ENCODE measurements around the gene GALNT11. TPM values are rescaled to one million over a fixed set of nuclear protein-coding genes. Genes with fewer than 3 reads are reported as not detected.

The GALNT11 gene
- total RNA-seq, 2 donors from 2014 or later: 32.7 to 35.3 TPM

DNA sequence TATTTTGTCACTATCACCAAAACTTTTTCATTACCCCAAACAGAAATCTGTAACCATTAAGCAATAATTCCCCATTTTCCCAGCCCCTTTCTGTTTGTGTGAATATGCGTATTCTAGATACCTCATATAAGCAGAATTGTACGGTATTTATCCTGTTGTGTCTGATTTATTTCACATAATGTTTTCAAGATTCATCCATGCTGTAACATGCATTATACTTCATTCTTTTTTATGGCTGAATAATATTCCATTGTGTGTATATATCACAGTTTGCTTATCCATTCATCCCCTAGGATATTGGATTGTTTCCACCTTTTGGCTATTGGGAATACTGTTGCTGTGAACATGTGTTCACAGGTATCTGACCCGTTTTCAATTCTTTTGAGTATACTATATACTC, 26.5 kb downstream of the GALNT11 start:
- Histone ChIP-seq H3K27ac (ENCODE audit: low read depth, low read length) (no peak overlapping the region), H3K9ac (ENCODE audit: extremely low read depth, low read length, poor library complexity, severe bottlenecking) (no peak overlapping the region), H3K4me1 (ENCODE audit: control insufficient read depth, insufficient read depth, low read length) (no peaks in the 10 kb centered on the region), H3K4me3 (ENCODE audit: low read length) (no peak overlapping the region), H3K27me3 (ENCODE audit: control insufficient read depth, insufficient read depth, low read length, poor library complexity, severe bottlenecking) (no peaks in the 10 kb centered on the region), H3K9me3 (ENCODE audit: control insufficient read depth, low read length) (no peaks in the 10 kb centered on the region), H3K36me3 (ENCODE audit: control insufficient read depth, insufficient read depth, low read length) (peaks cover 3% of the 10 kb centered on the region)
- Mint-ChIP-seq H3K36me3 (ENCODE audit: low read depth) (peaks cover 14% of the 10 kb centered on the region), H3K4me3 (no peak overlapping the region), H3K27me3 (ENCODE audit: insufficient read depth) (no peaks in the 10 kb centered on the region), H3K27ac (no peak overlapping the region), H3K9me3 (peaks cover 15% of the 10 kb centered on the region), H3K4me1 (peaks cover 12% of the 10 kb centered on the region)
- 100% methylated on average over 2 of the region's 3 CpGs; no CpG with 5 or more reads in 1 of the 2 experiments for WGBS, 2 experiments (ENCODE audit: insufficient coverage in 1 of 2, insufficient read length in 1 of 2)
- TF ChIP-seq, protein P1, sequence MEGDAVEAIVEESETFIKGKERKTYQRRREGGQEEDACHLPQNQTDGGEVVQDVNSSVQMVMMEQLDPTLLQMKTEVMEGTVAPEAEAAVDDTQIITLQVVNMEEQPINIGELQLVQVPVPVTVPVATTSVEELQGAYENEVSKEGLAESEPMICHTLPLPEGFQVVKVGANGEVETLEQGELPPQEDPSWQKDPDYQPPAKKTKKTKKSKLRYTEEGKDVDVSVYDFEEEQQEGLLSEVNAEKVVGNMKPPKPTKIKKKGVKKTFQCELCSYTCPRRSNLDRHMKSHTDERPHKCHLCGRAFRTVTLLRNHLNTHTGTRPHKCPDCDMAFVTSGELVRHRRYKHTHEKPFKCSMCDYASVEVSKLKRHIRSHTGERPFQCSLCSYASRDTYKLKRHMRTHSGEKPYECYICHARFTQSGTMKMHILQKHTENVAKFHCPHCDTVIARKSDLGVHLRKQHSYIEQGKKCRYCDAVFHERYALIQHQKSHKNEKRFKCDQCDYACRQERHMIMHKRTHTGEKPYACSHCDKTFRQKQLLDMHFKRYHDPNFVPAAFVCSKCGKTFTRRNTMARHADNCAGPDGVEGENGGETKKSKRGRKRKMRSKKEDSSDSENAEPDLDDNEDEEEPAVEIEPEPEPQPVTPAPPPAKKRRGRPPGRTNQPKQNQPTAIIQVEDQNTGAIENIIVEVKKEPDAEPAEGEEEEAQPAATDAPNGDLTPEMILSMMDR (conservative IDR thresholded peaks at IDR 0.05): no peak
- DNase-seq: no peak

DNA sequence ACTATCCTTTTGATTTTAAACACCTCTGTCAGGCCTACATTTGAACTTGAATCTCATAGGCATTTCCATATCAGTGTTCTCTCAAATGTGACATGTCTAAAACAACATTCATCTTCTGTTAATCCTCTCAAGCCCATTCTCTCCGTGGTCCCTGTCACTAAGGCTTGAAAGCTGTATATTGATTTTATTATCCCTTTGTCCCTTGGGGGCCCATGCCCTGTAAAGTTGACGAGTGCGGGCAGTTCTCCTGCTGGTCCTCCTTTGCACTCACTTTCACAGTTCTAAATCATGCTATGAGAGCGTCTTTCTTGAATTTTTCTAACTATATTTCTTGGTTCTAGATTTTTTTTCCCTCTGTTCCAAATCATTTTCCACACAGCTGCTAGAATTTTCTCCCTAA, 27.3 kb downstream of the GALNT11 start:
- Mint-ChIP-seq H3K4me1 (peaks cover 12% of the 10 kb centered on the region), H3K9me3 (peaks cover 14% of the 10 kb centered on the region), H3K36me3 (ENCODE audit: low read depth) (peaks cover 13% of the 10 kb centered on the region), H3K4me3 (no peak overlapping the region), H3K27me3 (ENCODE audit: insufficient read depth) (no peaks in the 10 kb centered on the region), H3K27ac (no peak overlapping the region)
- Histone ChIP-seq H3K4me3 (ENCODE audit: low read length) (no peak overlapping the region), H3K9ac (ENCODE audit: extremely low read depth, low read length, poor library complexity, severe bottlenecking) (no peak overlapping the region), H3K27me3 (ENCODE audit: control insufficient read depth, insufficient read depth, low read length, poor library complexity, severe bottlenecking) (no peaks in the 10 kb centered on the region), H3K9me3 (ENCODE audit: control insufficient read depth, low read length) (no peaks in the 10 kb centered on the region), H3K4me1 (ENCODE audit: control insufficient read depth, insufficient read depth, low read length) (no peaks in the 10 kb centered on the region), H3K27ac (ENCODE audit: low read depth, low read length) (no peak overlapping the region), H3K36me3 (ENCODE audit: control insufficient read depth, insufficient read depth, low read length) (peaks cover 3% of the 10 kb centered on the region)
- WGBS, 2 experiments (ENCODE audit: insufficient coverage in 1 of 2, insufficient read length in 1 of 2): 71% methylated on average over 4 of the region's 4 CpGs
- no peak for DNase-seq
- TF ChIP-seq, protein P1 (conservative IDR thresholded peaks at IDR 0.05): no peak

- peaks cover 3% of the 10 kb centered on the region for H3K36me3 ChIP-seq (ENCODE audit: control insufficient read depth, insufficient read depth, low read length)
- Mint-ChIP-seq H3K4me1 (peaks cover 12% of the 10 kb centered on the region), H3K4me3 (no peak overlapping the region), H3K36me3 (ENCODE audit: low read depth) (peaks cover 8% of the 10 kb centered on the region), H3K27ac (no peak overlapping the region), H3K27me3 (ENCODE audit: insufficient read depth) (no peaks in the 10 kb centered on the region), H3K9me3 (no peaks in the 10 kb centered on the region)
- H3K4me1 ChIP-seq (ENCODE audit: control insufficient read depth, insufficient read depth, low read length): no peaks in the 10 kb centered on the region
- TF ChIP-seq, protein P1 (conservative IDR thresholded peaks at IDR 0.05): no peak
- no peak overlapping the region for H3K9ac ChIP-seq (ENCODE audit: extremely low read depth, low read length, poor library complexity, severe bottlenecking)
- no peak for DNase-seq
- H3K4me3 ChIP-seq (ENCODE audit: low read length): no peak overlapping the region
- 93 to 96% methylated on average over 3 to 8 of the region's 8 CpGs for WGBS, 2 experiments (ENCODE audit: insufficient coverage in 1 of 2, insufficient read length in 1 of 2)
- H3K27me3 ChIP-seq (ENCODE audit: control insufficient read depth, insufficient read depth, low read length, poor library complexity, severe bottlenecking): no peaks in the 10 kb centered on the region
- H3K9me3 ChIP-seq (ENCODE audit: control insufficient read depth, low read length): no peaks in the 10 kb centered on the region
- no peak overlapping the region for H3K27ac ChIP-seq (ENCODE audit: low read depth, low read length)
These were observed 29.1 kb downstream of the GALNT11 start for GRCh38 chr7:152054367-152055230.
